Peyer's patch (tissue), 4 donors: Measurements from ENCODE around the gene DHRS1. TPM values are rescaled to one million over a fixed set of nuclear protein-coding genes. Genes with fewer than 3 reads are reported as not detected.

ENCODE experiments used
- DNase-seq, 3 donors: peaks; one replicate each; pipeline ENCODE4 v3.0.0-alpha.2; 2017 to 2019
- H3K27ac ChIP-seq, 4 donors: fragments of 200-600 bp; sonication (generic); one replicate each; pipeline ENCODE4 v1.5.1; 2016 to 2019
- H3K27me3 ChIP-seq, 2 donors: fragments of 200-600 bp; sonication (generic); one replicate each; pipeline ENCODE4 v1.5.1; 2019
- H3K36me3 ChIP-seq, 3 donors: fragments of 200-600 bp; sonication (generic); one replicate each; pipeline ENCODE4 v1.5.1; 2016 to 2019
- H3K4me1 ChIP-seq, 4 donors: fragments of 200-600 bp; sonication (generic); one replicate each; pipeline ENCODE4 v1.5.1; 2016 to 2019
- H3K4me3 ChIP-seq, 4 donors: fragments of 200-600 bp; sonication (generic); 1 replicate in 3 of 4; 2 replicates in 1 of 4; pipeline ENCODE4 v1.5.1; 2016 to 2019; ENCODE audit warnings: mild to moderate bottlenecking in 1 of 4
- H3K9me3 ChIP-seq, 4 donors: fragments of 200-600 bp; sonication (generic); one replicate each; pipeline ENCODE4 v1.5.1; 2016 to 2019; ENCODE audit warnings: mild to moderate bottlenecking in 1 of 4
- CTCF ChIP-seq, 6 experiments: fragments of 450-650 bp in 4 of 6; fragments of 200-600 bp in 2 of 6; sonication (generic) in 1 of 6; IDR thresholded peaks; one replicate each; pipeline ENCODE4 v1.5.1; 2017 to 2019; ENCODE audit warnings: antibody characterized with exemption in 6 of 6, mild to moderate bottlenecking in 3 of 6, moderate library complexity in 1 of 6
- POLR2A ChIP-seq, 2 donors: fragments of 450-650 bp; IDR thresholded peaks; one replicate each; pipeline ENCODE4 v1.5.1; 2017; ENCODE audit warnings: antibody characterized with exemption in 2 of 2, mild to moderate bottlenecking in 2 of 2, moderate library complexity in 2 of 2
- total RNA-seq, 4 donors: library from RNA; depleted of rRNA; stranded (reverse); fragments of >200 nt; gene quantifications; one replicate each; pipeline ENCODE4 v1.1.0, GENCODE V29; 2016

The DHRS1 gene
- total RNA-seq, 4 donors from 2014 or later = 51.2 to 130 (median 67.1) TPM

GRCh38 chr14:24310646-24311604 is 11.3 kb upstream of the DHRS1 start, which contains the start of gene LTB4R:
Gene LTB4R (plus strand): TSS chr14:24311502. CDS start chr14:24315652, 4,150 bp downstream.
- Histone ChIP-seq H3K27ac (peak within 1 kb of the TSS; percentile 62 to 96 (median 85)), H3K36me3 (peaks cover 0 to 15% (median 0%) of the 10 kb centered on the region in 3 donors), H3K27me3 (no peaks in the 10 kb centered on the region), H3K9me3 (no peaks in the 10 kb centered on the region), H3K4me1 (peaks cover 8 to 69% (median 27%) of the 10 kb centered on the region in 4 donors), H3K4me3 (peak within 1 kb of the TSS; percentile 44 to 64 (median 58))
- TF ChIP-seq POLR2A (IDR thresholded peaks at IDR 0.05) (peak in 1 of 2 donors; percentile 13), CTCF (IDR thresholded peaks at IDR 0.05) (peak; percentile 7 to 51 (median 44))
- peak; percentile 78 to 89 (median 80) for DNase-seq

- no peak for DNase-seq
- peak overlapping the region; percentile 62 to 96 (median 85) for H3K27ac ChIP-seq
- peaks cover 8 to 63% (median 27%) of the 10 kb centered on the region in 4 donors for H3K4me1 ChIP-seq
- peaks cover 0 to 22% (median 0%) of the 10 kb centered on the region in 3 donors for H3K36me3 ChIP-seq
- H3K27me3 ChIP-seq = no peaks in the 10 kb centered on the region
- H3K9me3 ChIP-seq = no peaks in the 10 kb centered on the region
- TF ChIP-seq CTCF (IDR thresholded peaks at IDR 0.05) (no peak), POLR2A (IDR thresholded peaks at IDR 0.05) (no peak)
- peak overlapping the region; percentile 44 to 64 (median 58) for H3K4me3 ChIP-seq
These were observed 10.7 kb upstream of the DHRS1 start for GRCh38 chr14:24310265-24310645.

GRCh38 chr14:24309538-24310264 is 10.1 kb upstream of the DHRS1 start, which contains the start of gene LTB4R2:
Gene LTB4R2 (plus strand): TSS chr14:24310140. CDS start chr14:24310665, 525 bp downstream.
- peak within 1 kb of the TSS; percentile 44 to 64 (median 58) for H3K4me3 ChIP-seq
- TF ChIP-seq POLR2A (IDR thresholded peaks at IDR 0.05) (no peak), CTCF (IDR thresholded peaks at IDR 0.05) (no peak)
- peaks cover 8 to 57% (median 27%) of the 10 kb centered on the region in 4 donors for H3K4me1 ChIP-seq
- H3K27ac ChIP-seq = peak within 1 kb of the TSS; percentile 62 to 96 (median 85)
- no peak for DNase-seq
- no peaks in the 10 kb centered on the region for H3K9me3 ChIP-seq
- no peaks in the 10 kb centered on the region for H3K27me3 ChIP-seq
- peaks cover 0 to 27% (median 0%) of the 10 kb centered on the region in 3 donors for H3K36me3 ChIP-seq

GRCh38 chr14:24308342-24309124 is 9.0 kb upstream of the DHRS1 start:
- no peak for TF ChIP-seq POLR2A (IDR thresholded peaks at IDR 0.05)
- no peak for TF ChIP-seq CTCF (IDR thresholded peaks at IDR 0.05)
- H3K4me1 ChIP-seq = peaks cover 8 to 49% (median 22%) of the 10 kb centered on the region in 4 donors
- no peaks in the 10 kb centered on the region for H3K9me3 ChIP-seq
- peaks cover 0 to 39% (median 0%) of the 10 kb centered on the region in 3 donors for H3K36me3 ChIP-seq
- H3K27ac ChIP-seq = peak overlapping the region in 3 of 4 donors; percentile 2 to 94 (median 82)
- H3K27me3 ChIP-seq = no peaks in the 10 kb centered on the region
- peak overlapping the region in 1 of 4 donors; percentile 14 for H3K4me3 ChIP-seq
- DNase-seq = no peak
